Right ventricle myocardium inferior (tissue), 1 donor: Measurements from ENCODE around the gene CLIP4. TPM values are rescaled to one million over a fixed set of nuclear protein-coding genes. Genes with fewer than 3 reads are reported as not detected.

Experiments used
- ATAC-seq: fragments of 200-7000 bp; cut with Tn5 transposase; one replicate; pipeline ENCODE4 v1.9.1; 2020; ENCODE audit warnings: mild to moderate bottlenecking, moderate library complexity
- DNase-seq: peaks from one replicate; pipeline ENCODE4 v3.0.0; 2021; ENCODE audit errors: missing footprints
- intact Hi-C: fragments of 100-400 bp; cut with DNase I; formaldehyde crosslinking; loops from one replicate; pipeline ENCODE4 v1.11.0; 2022
- total RNA-seq: library from RNA; stranded (reverse); fragmentation: NEBNext Ultra II Directional; extraction: Animal tissue kit (Norgen Biotek cat#: 25700); gene quantifications from one replicate; pipeline ENCODE4 v1.2.1, GENCODE V29; 2021
- donor health status: DM: no; HTN: yes; CAD: no; lungs with severe emphysema.

The CLIP4 gene
- total RNA-seq, 1 donor from 2014 or later: 26.2 TPM

DNA sequence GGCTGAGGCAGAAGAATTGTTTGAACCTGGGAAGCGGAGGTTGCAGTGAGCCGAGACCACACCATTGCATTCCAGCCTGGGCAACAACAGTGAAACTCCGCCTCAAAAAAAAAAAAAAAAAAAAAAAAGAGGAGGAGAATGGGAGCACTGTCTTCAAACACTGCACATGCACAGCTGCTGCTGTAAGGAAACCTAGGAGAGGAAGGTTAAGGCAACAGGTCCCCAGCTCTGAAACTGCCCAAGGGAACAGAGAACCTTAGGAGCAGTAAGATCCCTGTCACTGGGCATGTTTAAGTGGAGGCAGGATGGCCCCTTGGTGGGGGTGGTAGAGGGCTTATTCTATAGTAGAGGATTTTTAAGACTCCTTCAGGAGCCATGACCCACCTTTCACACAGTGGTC is 111.2 kb downstream of the CLIP4 start:
- no peak for ATAC-seq
- intact Hi-C loops: no loop called here
- DNase-seq: no peak

DNA sequence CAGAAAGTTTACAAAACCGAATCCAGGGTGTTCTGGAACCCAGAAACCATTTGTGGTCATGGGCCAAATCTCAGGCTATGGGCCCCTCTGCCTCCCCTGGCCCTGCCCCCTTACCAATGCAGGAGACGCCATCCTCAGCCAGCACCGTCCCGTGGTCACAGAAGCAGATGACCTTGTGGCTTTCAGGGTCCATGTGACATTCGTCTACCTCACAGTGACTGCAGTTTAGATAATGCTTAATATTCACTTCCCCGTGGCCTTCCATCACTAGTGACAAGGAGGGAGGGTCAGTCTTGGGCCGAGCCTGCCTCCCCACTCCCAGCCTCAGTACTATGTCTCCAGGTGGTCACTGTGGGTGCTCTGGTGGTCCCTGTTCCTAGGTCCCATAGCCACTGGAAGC is 111.6 kb downstream of the CLIP4 start:
- DNase-seq: peak; percentile 27
- intact Hi-C loops: no loop called here
- no peak for ATAC-seq

DNA sequence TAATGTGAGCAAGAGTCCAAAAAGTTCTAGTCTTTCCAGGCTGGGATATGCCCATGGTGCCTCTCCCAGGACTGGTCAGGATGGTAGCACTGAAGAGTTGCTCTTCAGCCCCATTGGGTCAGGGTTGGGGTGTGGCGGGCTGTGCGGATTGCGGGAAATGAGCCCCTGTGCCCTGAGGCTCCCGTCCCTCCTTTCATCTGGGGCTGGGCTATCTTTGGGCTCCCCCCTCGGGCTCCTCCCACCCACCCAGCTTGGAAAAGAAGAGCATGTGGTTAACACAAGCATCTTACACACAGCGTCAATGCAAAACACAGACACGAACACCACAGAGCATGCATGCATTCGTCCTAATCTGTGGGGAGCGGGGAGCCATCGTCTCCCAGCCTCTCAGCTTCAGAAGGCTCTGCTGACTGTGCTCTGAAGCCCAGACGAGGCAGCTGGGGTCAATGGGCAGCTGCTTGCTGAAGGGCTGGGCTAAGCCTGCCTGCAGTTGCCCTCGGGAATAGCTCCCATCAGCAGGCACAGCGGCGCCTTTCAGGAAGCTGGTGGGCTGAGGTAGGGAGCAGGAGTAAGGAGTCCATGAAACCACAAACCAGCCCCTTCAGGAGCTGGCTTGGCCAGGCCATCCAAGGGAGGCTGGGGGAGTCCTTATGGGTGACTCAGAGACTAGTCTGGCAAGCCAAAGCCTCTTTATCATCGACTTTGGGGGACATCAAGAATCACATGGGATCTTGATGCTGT is 112.9 kb downstream of the CLIP4 start:
- ATAC-seq (no peak), DNase-seq (peak; percentile 63)
- intact Hi-C loops: no loop called here

DNA sequence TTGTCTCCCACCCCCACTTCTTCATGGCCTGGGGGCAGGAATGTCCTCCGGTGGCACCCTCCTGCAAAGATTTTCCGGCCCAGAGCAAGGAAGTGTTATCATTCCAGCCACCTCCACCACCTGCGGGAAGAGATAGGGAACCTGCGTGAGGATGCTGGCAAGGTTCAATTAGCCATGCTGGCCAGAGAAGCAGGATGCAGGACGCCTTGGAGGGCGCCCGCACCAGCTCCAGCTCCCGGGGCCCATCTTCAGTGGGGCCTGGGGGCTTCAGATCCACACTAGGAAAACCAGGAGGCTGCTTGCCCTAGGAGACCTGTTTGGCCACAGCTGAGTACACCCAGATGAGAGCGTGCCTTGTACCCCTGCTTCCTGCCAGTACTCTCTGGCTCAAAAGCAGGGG is 113.7 kb downstream of the CLIP4 start:
- intact Hi-C loops: no loop called here
- ATAC-seq (no peak), DNase-seq (peak; percentile 30)

DNA sequence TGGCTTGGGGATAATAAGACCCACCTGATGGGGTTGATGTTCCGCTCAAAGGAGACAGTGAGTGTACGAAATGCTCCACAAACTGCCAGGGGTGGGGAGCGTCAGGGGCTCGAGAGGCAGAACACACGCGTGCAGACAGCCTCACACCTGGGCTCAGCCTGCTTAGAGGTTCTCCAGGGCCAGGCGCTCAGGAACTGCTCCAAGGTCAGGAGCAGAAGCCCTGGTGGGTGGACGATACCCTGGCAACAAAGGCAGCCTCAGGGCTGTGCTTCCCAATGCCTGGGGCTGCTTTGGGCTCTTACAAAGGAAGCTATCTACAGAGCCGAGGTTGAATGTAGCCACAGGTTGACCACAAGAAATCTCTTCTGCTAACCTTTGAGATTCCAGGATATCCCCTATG is 114.4 kb downstream of the CLIP4 start:
- DNase-seq (peak; percentile 11), ATAC-seq (no peak)

DNA sequence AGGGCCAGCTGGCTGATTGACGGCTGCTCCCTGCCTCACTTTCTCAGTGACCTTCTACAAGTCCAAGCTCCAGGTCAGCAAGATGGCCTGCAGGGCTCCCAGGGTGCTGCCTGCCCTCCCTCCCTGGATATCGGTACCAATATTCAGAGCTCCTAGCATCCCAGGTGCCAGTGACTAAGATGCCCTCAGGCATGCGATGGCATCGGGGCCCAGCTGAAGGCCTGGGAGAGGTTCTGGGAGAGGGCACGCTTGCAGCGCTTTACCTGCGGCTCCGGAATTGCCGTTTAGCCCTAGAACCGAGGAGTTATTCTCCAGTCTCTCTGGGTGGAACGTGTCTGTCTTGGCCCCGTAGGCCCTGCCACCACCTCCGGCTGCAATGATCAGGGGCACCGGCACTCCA is 116.8 kb downstream of the CLIP4 start:
- no peak for ATAC-seq
- no peak for DNase-seq
- intact Hi-C loops: no loop called here

More for the DNA sequence above, 114.4 kb downstream of the CLIP4 start:
- intact Hi-C loops: no loop called here

DNA sequence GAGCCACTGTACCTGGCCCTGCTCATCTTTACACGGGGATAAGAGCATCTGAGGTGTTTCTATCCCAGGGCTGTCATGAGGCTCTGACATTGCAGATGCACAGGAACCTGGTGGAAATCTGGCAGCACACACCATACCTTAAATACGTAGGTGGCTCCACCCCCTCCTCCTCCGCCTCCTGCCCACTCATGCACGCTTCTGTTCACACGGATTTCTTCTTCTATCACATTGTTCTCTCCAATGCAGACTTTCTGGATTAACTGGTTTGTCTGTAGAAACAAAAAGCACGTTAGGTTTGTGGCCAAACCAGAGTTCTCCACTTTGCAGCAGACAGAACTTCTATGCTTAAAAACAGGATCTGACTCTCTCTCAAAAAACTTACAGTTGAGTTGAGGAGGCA is 118.2 kb downstream of the CLIP4 start:
- ATAC-seq: no peak
- intact Hi-C loops: no loop called here

DNA sequence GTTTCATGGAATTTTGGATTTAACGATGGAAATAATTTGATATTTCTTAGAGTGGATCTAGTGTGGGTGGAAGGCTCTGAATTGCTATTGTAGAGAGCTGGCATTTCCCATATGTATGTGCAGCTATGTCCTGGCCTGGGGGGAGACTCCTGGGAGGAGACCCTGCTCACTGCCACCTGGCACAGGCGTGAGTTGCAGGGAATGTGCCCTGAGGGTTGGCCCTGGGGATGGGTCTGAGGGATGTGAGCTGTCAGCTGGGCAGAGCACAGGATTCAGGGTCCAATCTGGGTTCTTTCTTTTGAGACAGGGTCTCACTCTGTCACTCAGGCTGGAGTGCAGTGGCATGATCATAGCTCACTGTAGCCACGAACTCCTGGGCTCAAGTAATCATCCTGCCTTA is 120.2 kb downstream of the CLIP4 start:
- DNase-seq: no peak
- no peak for ATAC-seq
- intact Hi-C loops: no loop called here

More for the DNA sequence above, 118.2 kb downstream of the CLIP4 start:
- no peak for DNase-seq

DNA sequence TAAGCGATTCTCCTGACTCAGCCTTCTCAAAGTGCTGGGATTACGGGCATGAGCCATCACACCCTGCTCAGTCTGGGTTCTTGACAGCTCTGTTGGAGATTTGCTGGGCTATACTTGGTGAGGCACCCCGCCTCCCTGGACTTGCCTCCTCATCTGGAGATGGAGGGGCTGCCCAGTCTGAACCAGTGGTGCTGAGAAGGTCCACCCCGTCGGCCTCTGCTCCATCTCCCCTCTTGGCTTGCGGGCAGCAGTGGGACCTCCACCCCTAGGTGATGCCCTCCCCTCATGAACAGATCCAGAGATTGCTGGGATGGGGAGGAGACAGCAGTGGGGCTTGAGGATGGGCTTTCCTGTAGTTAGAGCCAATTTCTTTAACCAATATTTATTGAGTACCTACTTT is 120.9 kb downstream of the CLIP4 start:
- intact Hi-C loops: no loop called here
- ATAC-seq: no peak
- DNase-seq: no peak

DNA sequence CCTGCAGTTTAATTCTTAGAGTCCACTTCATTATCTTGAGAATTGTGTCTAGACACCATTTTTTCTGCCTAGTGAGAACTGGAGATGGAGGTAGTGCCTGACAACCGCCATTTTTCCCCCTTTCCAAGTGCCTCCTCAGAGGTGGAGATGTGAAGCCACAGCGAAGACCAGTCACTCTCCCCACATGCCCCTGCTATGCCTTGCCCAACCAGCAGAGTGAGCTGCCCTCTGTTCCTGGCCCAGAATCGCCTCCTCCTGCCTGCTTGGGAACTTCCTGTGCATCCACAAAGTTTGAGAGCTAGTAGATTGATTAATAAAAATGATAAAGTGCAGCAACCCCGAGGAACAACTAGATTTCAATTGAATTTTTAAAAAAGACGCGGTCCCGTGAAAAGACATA is 123.3 kb downstream of the CLIP4 start:
- ATAC-seq (no peak), DNase-seq (no peak)
- intact Hi-C loops: no loop called here

Other genes starting within 250 kb of the CLIP4 start
- 24.6 TPM for gene TRMT61B, start 245.1 kb upstream of the CLIP4 start, total RNA-seq
- gene WDR43, start 220.7 kb upstream of the CLIP4 start, total RNA-seq: 16.8 TPM
- 38.0 TPM for gene TOGARAM2, start 134.1 kb upstream of the CLIP4 start, total RNA-seq
- gene PCARE, start 40.9 kb upstream of the CLIP4 start, total RNA-seq: 0.51 TPM